Fibroblast of lung (primary cell): ENCODE data around the gene ALG1. TPM values are rescaled to one million over a fixed set of nuclear protein-coding genes. Genes with fewer than 3 reads are reported as not detected.
A peak's percentile ranks its signal among the peaks of the same experiment; 100 is the strongest.

Experiments used
- DNase-seq, 2 donors: peaks; one replicate each; pipeline versions ENCODE4 v3.0.0 to v3.0.0-alpha.2; 2010; ENCODE audit warnings: low read depth in 2 of 2
- H2AFZ ChIP-seq: 2 replicates; pipeline ENCODE4 v1.5.1; 2012; ENCODE audit warnings: low read length, control low read depth, inconsistent platforms
- H3K27ac ChIP-seq: 2 replicates; pipeline ENCODE4 v1.5.1; 2011; ENCODE audit warnings: low read length, control low read depth; ENCODE audit not compliant: insufficient read depth
- H3K27me3 ChIP-seq: 2 replicates; pipeline ENCODE4 v1.5.1; 2011; ENCODE audit warnings: mild to moderate bottlenecking, low read length; ENCODE audit not compliant: control insufficient read depth, insufficient read depth
- H3K36me3 ChIP-seq: 2 replicates; pipeline ENCODE4 v1.5.1; 2011; ENCODE audit warnings: low read length; ENCODE audit not compliant: control insufficient read depth, insufficient read depth
- H3K4me1 ChIP-seq: 2 replicates; pipeline ENCODE4 v1.5.1; 2011; ENCODE audit warnings: low read length; ENCODE audit not compliant: control insufficient read depth, insufficient read depth; ENCODE audit errors: extremely low read depth
- H3K4me2 ChIP-seq: 2 replicates; pipeline ENCODE4 v1.5.1; 2011; ENCODE audit warnings: low read length, control low read depth; ENCODE audit not compliant: insufficient read depth; ENCODE audit errors: extremely low read depth
- H3K4me3 ChIP-seq, 4 experiments: fragments of 200-600 bp in 1 of 4; sonication (generic) in 1 of 4; replicated peaks in 1 of 4; 2 replicates each; pipeline ENCODE4 v1.5.1; 2011 to 2016; ENCODE audit warnings: low read length in 4 of 4, low read depth in 3 of 4, mild to moderate bottlenecking in 3 of 4, control low read depth in 2 of 4, inconsistent platforms in 1 of 4, mixed read lengths in 1 of 4; ENCODE audit not compliant: insufficient read depth in 1 of 4; ENCODE audit errors: control extremely low read depth in 1 of 4
- H3K79me2 ChIP-seq: 2 replicates; pipeline ENCODE4 v1.5.1; 2012; ENCODE audit warnings: mild to moderate bottlenecking, low read length, inconsistent platforms; ENCODE audit not compliant: control insufficient read depth, insufficient read depth
- H3K9ac ChIP-seq: 2 replicates; pipeline ENCODE4 v1.5.1; 2011; ENCODE audit warnings: mild to moderate bottlenecking, low read length, control low read depth; ENCODE audit not compliant: insufficient read depth
- H3K9me3 ChIP-seq: 2 replicates; pipeline ENCODE4 v1.5.1; 2012; ENCODE audit warnings: low read depth, low read length; ENCODE audit not compliant: control insufficient read depth, insufficient read depth
- H4K20me1 ChIP-seq: 2 replicates; pipeline ENCODE4 v1.5.1; 2011; ENCODE audit warnings: low read length; ENCODE audit not compliant: control insufficient read depth, insufficient read depth; ENCODE audit errors: extremely low read depth
- CTCF ChIP-seq, 2 donors: IDR thresholded peaks in 1 of 2; conservative IDR thresholded peaks in 1 of 2; 1 replicate in 1 of 2; 2 replicates in 1 of 2; pipeline ENCODE4 v1.5.1; 2011 to 2012; ENCODE audit warnings: low read length in 2 of 2, control low read depth in 1 of 2, inconsistent platforms in 1 of 2, low read depth in 1 of 2, mild to moderate bottlenecking in 1 of 2
- EZH2 ChIP-seq: IDR thresholded peaks from 2 replicates; pipeline ENCODE4 v1.5.1; 2012; ENCODE audit warnings: low read length, control low read depth, mild to moderate bottlenecking; ENCODE audit errors: missing control alignments
- polyA plus RNA-seq, 2 donors: library from polyadenylated mRNA; depleted of rRNA in 1 of 2; stranded (reverse) in 1 of 2; unstranded in 1 of 2; fragments of >200 nt; gene quantifications; 2 replicates each; pipeline ENCODE4 v1.2.1, GENCODE V29; 2011 to 2012; ENCODE audit warnings: missing spikeins in 1 of 2
- total RNA-seq: library from RNA; depleted of rRNA; stranded (reverse); fragments of >200 nt; gene quantifications from 2 replicates; pipeline ENCODE4 v1.2.1, GENCODE V29; 2014

Gene ALG1
- total and polyA plus RNA-seq, 2 donors (not counting 1 experiment from before 2014, with no cell fraction given): 26.2 to 29.2 TPM

- H2AFZ ChIP-seq: no peak overlapping the region
- TF ChIP-seq CTCF (conservative IDR thresholded peaks at IDR 0.05 in 1 of 2, IDR thresholded peaks at IDR 0.05 in 1 of 2; ENCODE audit: low read depth in 1 of 2, low read length in 2 of 2) (peak in 1 of 2 donors; percentile 26), EZH2 (no peak)
These were observed 13.2 kb upstream of the ALG1 start for GRCh38 chr16:5058476-5058875.

GRCh38 chr16:5059386-5060072 is 12.1 kb upstream of the ALG1 start:
- H3K4me3 ChIP-seq: no peak overlapping the region
- no peak overlapping the region for H3K9ac ChIP-seq
- H3K4me2 ChIP-seq: no peak overlapping the region
- H4K20me1 ChIP-seq: no peaks in the 10 kb centered on the region
- H3K79me2 ChIP-seq: no peaks in the 10 kb centered on the region
- H3K36me3 ChIP-seq: no peaks in the 10 kb centered on the region
- H3K4me1 ChIP-seq: no peaks in the 10 kb centered on the region
- no peak overlapping the region for H2AFZ ChIP-seq
- TF ChIP-seq EZH2 (no peak), CTCF (conservative IDR thresholded peaks at IDR 0.05 in 1 of 2, IDR thresholded peaks at IDR 0.05 in 1 of 2; ENCODE audit: low read depth in 1 of 2, low read length in 2 of 2) (no peak)
- peaks cover 3% of the 10 kb centered on the region for H3K27me3 ChIP-seq
- no peak overlapping the region for H3K27ac ChIP-seq
- no peaks in the 10 kb centered on the region for H3K9me3 ChIP-seq
- no peak for DNase-seq

More at GRCh38 chr16:5058476-5058875, 13.2 kb upstream of the ALG1 start:
- H3K4me1 ChIP-seq: no peaks in the 10 kb centered on the region
- H3K36me3 ChIP-seq: no peaks in the 10 kb centered on the region
- H3K4me3 ChIP-seq: no peak overlapping the region
- no peaks in the 10 kb centered on the region for H3K27me3 ChIP-seq
- no peaks in the 10 kb centered on the region for H3K9me3 ChIP-seq
- H4K20me1 ChIP-seq: no peaks in the 10 kb centered on the region
- no peak overlapping the region for H3K4me2 ChIP-seq
- H3K27ac ChIP-seq: no peak overlapping the region
- DNase-seq: peak in 1 of 2 donors; percentile 10
- H3K79me2 ChIP-seq: no peaks in the 10 kb centered on the region
- no peak overlapping the region for H3K9ac ChIP-seq

- DNase-seq: no peak
- Histone ChIP-seq H3K27ac (no peak overlapping the region), H3K4me2 (no peak overlapping the region), H3K4me3 (no peak overlapping the region), H3K4me1 (no peaks in the 10 kb centered on the region), H2AFZ (no peak overlapping the region), H3K36me3 (no peaks in the 10 kb centered on the region), H3K9ac (no peak overlapping the region), H4K20me1 (no peaks in the 10 kb centered on the region), H3K79me2 (no peaks in the 10 kb centered on the region), H3K9me3 (no peaks in the 10 kb centered on the region), H3K27me3 (peaks cover 9% of the 10 kb centered on the region)
- TF ChIP-seq CTCF (conservative IDR thresholded peaks at IDR 0.05 in 1 of 2, IDR thresholded peaks at IDR 0.05 in 1 of 2; ENCODE audit: low read depth in 1 of 2, low read length in 2 of 2): no peak
- TF ChIP-seq EZH2: no peak
These were observed 11.5 kb upstream of the ALG1 start for GRCh38 chr16:5060073-5060641.
